ENCODE data around the gene ACR. TPM values are rescaled to one million over a fixed set of nuclear protein-coding genes. Genes with fewer than 3 reads are reported as not detected.

Gene ACR
- total and polyA plus RNA-seq, 2 experiments from 2014 or later, result not detected

- Histone ChIP-seq H3K27ac (ENCODE audit: low read depth) (no peak overlapping the region), H3K9me2 (ENCODE audit: insufficient read depth) (no peaks in the 10 kb centered on the region), H3K79me2 (replicated peaks; ENCODE audit: insufficient read depth) (no peaks in the 10 kb centered on the region), H2AFZ (no peak overlapping the region), H4K20me1 (replicated peaks; ENCODE audit: insufficient read depth) (no peaks in the 10 kb centered on the region), H3K4me1 (ENCODE audit: insufficient read depth) (no peaks in the 10 kb centered on the region), H3K4me3 (no peak overlapping the region), H3K36me3 (ENCODE audit: insufficient read depth) (0 out of 2 replicates have a peak, but pooled peaks cover 3% of the 10 kb centered on the region), H3K4me2 (no peak overlapping the region), H3K27me3 (ENCODE audit: insufficient read depth) (peaks cover 19% of the 10 kb centered on the region), H3F3A (replicated peaks; ENCODE audit: low read depth) (peaks cover 5% of the 10 kb centered on the region; the same call in 1 of the 2 replicates)
- H3K27me3 Mint-ChIP-seq (ENCODE audit: insufficient read depth, low read depth, poor library complexity), result peaks cover 25% of the 10 kb centered on the region
- peaks cover 5% of the 10 kb centered on the region for H3K4me1 Mint-ChIP-seq
- H3K27ac Mint-ChIP-seq, result no peak overlapping the region
- H3K9me3 Mint-ChIP-seq, result no peaks in the 10 kb centered on the region; the same call in 2 of the 3 replicates
- no peak for DNase-seq (ENCODE audit: low spot score)
- no peak for ATAC-seq
- no peak overlapping the region for H3K4me3 Mint-ChIP-seq
- TF ChIP-seq NANOG (IDR thresholded peaks at IDR 0.05; ENCODE audit: borderline replicate concordance) (no peak), CTCF (conservative IDR thresholded peaks at IDR 0.05; ENCODE audit: low read depth in 2 of 2) (no peak), ZNF114 (CRISPR knock-in tag; IDR thresholded peaks at IDR 0.05) (no peak), STAT1 (IDR thresholded peaks at IDR 0.05; ENCODE audit: unreplicated experiment) (no peak), ZNF331 (CRISPR knock-in tag; IDR thresholded peaks at IDR 0.05; ENCODE audit: low read depth) (no peak), JUNB (IDR thresholded peaks at IDR 0.05; ENCODE audit: unreplicated experiment) (no peak), EZH2 (IDR thresholded peaks at IDR 0.05; ENCODE audit: low read depth, unreplicated experiment) (no peak), POLR2AphosphoS5 (IDR thresholded peaks at IDR 0.05; ENCODE audit: low read depth) (no peak), CREB1 (CRISPR knock-in tag; IDR thresholded peaks at IDR 0.05; ENCODE audit: low read depth) (no peak), EZH2phosphoT487 (IDR thresholded peaks at IDR 0.05; ENCODE audit: unreplicated experiment) (no peak)
- TF ChIP-seq, protein P1, sequence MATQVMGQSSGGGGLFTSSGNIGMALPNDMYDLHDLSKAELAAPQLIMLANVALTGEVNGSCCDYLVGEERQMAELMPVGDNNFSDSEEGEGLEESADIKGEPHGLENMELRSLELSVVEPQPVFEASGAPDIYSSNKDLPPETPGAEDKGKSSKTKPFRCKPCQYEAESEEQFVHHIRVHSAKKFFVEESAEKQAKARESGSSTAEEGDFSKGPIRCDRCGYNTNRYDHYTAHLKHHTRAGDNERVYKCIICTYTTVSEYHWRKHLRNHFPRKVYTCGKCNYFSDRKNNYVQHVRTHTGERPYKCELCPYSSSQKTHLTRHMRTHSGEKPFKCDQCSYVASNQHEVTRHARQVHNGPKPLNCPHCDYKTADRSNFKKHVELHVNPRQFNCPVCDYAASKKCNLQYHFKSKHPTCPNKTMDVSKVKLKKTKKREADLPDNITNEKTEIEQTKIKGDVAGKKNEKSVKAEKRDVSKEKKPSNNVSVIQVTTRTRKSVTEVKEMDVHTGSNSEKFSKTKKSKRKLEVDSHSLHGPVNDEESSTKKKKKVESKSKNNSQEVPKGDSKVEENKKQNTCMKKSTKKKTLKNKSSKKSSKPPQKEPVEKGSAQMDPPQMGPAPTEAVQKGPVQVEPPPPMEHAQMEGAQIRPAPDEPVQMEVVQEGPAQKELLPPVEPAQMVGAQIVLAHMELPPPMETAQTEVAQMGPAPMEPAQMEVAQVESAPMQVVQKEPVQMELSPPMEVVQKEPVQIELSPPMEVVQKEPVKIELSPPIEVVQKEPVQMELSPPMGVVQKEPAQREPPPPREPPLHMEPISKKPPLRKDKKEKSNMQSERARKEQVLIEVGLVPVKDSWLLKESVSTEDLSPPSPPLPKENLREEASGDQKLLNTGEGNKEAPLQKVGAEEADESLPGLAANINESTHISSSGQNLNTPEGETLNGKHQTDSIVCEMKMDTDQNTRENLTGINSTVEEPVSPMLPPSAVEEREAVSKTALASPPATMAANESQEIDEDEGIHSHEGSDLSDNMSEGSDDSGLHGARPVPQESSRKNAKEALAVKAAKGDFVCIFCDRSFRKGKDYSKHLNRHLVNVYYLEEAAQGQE (IDR thresholded peaks at IDR 0.05; ENCODE audit: unreplicated experiment), result no peak
- TF ChIP-seq, protein P2, sequence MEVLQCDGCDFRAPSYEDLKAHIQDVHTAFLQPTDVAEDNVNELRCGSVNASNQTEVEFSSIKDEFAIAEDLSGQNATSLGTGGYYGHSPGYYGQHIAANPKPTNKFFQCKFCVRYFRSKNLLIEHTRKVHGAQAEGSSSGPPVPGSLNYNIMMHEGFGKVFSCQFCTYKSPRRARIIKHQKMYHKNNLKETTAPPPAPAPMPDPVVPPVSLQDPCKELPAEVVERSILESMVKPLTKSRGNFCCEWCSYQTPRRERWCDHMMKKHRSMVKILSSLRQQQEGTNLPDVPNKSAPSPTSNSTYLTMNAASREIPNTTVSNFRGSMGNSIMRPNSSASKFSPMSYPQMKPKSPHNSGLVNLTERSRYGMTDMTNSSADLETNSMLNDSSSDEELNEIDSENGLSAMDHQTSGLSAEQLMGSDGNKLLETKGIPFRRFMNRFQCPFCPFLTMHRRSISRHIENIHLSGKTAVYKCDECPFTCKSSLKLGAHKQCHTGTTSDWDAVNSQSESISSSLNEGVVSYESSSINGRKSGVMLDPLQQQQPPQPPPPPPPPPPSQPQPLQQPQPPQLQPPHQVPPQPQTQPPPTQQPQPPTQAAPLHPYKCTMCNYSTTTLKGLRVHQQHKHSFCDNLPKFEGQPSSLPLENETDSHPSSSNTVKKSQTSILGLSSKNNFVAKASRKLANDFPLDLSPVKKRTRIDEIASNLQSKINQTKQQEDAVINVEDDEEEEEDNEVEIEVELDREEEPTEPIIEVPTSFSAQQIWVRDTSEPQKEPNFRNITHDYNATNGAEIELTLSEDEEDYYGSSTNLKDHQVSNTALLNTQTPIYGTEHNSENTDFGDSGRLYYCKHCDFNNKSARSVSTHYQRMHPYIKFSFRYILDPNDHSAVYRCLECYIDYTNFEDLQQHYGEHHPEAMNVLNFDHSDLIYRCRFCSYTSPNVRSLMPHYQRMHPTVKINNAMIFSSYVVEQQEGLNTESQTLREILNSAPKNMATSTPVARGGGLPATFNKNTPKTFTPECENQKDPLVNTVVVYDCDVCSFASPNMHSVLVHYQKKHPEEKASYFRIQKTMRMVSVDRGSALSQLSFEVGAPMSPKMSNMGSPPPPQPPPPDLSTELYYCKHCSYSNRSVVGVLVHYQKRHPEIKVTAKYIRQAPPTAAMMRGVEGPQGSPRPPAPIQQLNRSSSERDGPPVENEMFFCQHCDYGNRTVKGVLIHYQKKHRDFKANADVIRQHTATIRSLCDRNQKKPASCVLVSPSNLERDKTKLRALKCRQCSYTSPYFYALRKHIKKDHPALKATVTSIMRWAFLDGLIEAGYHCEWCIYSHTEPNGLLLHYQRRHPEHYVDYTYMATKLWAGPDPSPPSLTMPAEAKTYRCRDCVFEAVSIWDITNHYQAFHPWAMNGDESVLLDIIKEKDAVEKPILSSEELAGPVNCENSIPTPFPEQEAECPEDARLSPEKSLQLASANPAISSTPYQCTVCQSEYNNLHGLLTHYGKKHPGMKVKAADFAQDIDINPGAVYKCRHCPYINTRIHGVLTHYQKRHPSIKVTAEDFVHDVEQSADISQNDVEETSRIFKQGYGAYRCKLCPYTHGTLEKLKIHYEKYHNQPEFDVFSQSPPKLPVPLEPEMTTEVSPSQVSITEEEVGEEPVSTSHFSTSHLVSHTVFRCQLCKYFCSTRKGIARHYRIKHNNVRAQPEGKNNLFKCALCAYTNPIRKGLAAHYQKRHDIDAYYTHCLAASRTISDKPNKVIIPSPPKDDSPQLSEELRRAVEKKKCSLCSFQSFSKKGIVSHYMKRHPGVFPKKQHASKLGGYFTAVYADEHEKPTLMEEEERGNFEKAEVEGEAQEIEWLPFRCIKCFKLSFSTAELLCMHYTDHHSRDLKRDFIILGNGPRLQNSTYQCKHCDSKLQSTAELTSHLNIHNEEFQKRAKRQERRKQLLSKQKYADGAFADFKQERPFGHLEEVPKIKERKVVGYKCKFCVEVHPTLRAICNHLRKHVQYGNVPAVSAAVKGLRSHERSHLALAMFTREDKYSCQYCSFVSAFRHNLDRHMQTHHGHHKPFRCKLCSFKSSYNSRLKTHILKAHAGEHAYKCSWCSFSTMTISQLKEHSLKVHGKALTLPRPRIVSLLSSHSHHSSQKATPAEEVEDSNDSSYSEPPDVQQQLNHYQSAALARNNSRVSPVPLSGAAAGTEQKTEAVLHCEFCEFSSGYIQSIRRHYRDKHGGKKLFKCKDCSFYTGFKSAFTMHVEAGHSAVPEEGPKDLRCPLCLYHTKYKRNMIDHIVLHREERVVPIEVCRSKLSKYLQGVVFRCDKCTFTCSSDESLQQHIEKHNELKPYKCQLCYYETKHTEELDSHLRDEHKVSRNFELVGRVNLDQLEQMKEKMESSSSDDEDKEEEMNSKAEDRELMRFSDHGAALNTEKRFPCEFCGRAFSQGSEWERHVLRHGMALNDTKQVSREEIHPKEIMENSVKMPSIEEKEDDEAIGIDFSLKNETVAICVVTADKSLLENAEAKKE (CRISPR knock-in tag; IDR thresholded peaks at IDR 0.05), result no peak
- TF ChIP-seq, protein P3, sequence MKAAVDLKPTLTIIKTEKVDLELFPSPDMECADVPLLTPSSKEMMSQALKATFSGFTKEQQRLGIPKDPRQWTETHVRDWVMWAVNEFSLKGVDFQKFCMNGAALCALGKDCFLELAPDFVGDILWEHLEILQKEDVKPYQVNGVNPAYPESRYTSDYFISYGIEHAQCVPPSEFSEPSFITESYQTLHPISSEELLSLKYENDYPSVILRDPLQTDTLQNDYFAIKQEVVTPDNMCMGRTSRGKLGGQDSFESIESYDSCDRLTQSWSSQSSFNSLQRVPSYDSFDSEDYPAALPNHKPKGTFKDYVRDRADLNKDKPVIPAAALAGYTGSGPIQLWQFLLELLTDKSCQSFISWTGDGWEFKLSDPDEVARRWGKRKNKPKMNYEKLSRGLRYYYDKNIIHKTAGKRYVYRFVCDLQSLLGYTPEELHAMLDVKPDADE (IDR thresholded peaks at IDR 0.05), result no peak
- H3K36me3 Mint-ChIP-seq (ENCODE audit: low read depth), result peaks cover 3% of the 10 kb centered on the region; the same call in 2 of the 3 replicates
These were observed 43.9 kb upstream of the ACR start for GRCh38 chr22:50694099-50694605.
